ENCODE measurements around the gene KRTAP12-1.

Gene KRTAP12-1, protein sequence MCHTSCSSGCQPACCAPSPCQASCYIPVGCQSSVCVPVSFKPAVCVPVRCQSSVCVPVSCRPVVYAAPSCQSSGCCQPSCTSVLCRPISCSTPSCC

DNA sequence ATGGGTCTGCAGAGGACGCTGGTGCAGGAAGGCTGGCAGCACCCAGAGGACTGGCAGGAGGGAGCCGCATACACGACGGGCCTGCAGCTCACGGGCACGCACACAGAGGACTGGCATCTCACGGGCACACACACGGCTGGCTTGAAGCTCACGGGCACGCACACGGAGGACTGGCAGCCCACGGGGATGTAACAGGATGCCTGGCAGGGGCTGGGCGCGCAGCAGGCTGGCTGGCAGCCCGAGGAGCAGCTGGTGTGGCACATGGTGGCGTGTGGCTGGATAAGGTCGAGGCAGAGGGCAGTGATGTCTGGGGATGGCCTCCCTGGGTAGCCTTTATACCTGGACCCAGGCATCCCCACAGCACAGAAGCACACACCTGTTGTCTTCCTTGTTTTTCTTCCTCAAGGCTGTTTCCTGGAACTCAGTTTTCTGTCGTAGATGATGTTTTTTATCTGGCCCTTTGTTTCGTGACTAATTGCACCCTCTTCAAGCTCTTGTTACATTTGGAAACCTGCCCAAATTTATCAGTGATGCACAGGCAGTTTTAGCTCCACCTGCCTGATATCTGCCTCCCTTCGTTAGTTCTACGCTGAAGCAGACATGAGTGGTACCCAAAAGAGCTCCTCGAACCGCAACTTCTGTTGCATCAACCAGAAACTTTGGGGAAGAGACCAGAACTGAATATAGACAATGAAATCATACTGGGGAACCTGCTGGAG lies at the start of gene KRTAP12-1:
TSS of gene KRTAP12-1 (minus strand) at position 303 of the 719 bp plus-strand sequence. CDS start at position 263, 40 bp downstream.
- no peak for DNase-seq (ENCODE audit: low read depth in 2 of 2)

DNA sequence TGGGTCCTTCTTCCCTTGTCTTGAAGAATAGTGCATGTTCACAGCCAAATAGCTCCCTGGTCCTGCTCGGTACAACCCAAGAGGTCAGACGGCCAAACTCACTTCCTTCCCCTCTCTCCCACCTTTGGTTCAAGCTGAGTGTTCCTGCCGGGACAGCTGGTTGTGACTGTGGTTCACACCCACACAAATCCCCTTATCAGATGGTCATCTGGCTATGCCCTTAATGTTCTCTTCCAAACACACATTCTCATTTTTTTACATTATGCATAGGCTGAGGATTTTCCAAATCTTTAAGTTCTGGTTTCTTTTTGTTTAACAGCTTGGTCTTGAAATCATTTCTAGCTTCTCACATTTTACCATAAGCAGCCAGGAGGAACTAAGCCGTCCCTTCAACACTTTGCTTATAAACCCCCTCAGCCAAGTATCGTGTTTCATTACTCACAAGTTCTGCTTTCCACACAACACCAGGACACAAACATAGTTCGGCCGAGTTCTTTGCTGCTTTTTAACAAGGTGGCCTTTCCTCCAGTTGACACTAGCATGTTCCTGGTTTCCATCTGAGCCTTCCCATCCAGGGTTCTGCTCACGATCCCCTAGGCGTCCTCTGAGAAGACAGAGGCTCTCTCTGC lies 49.1 kb upstream of the KRTAP12-1 start:
- no peak for DNase-seq (ENCODE audit: low read depth in 2 of 2)

DNA sequence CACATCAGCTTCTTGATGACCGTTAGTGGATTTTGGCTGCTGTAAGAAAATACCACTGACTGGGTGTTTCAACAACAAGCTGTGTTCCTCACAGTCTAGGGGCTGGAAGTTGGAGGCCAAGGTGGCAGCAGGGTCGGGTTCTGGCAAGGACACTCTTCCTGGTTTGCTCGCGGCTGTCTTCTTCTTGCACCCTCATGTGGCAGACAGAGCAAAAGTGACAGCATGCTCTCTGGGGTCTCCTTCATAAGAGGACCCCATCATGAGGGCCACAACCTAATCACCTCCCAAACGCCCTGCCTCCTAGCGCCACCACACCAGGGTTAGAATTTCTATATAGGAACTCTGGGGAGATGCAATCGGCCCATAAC lies 48.0 kb upstream of the KRTAP12-1 start:
- no peak for DNase-seq (ENCODE audit: low read depth in 2 of 2)

DNA sequence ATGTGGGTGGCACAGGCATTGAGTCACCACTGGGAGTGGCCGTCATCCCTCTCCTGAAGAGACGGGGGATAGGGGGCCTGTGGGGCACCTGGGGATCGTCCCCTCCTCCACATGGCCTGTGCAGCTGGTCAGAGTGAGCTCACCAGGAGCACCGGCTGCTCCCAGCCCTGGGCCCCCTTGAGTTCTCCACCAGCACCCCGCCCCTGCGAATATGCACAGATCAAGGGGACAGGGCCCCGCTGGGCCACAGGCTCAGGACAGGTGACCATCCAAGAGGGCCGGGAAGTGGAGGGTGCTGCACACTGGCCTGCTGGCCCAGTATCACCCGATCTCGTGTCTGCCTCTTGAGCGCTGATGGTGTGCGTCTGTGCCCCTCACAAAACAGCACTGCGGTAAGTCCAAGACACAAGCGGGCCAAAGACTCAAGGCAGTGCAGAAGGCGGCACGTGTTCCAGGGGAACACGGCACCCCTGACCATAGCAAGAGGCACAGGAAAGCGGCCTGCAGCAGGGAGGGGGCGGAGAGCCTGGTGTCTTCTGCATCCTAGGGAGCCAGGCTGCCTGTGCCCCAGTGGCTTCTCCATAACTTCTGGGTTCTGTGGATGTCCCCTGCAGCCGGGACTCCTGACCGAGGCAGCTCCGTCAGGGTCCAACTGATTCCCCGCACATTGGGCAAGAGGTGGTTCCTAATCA lies 47.5 kb upstream of the KRTAP12-1 start:
- no peak for DNase-seq (ENCODE audit: low read depth in 2 of 2)

DNA sequence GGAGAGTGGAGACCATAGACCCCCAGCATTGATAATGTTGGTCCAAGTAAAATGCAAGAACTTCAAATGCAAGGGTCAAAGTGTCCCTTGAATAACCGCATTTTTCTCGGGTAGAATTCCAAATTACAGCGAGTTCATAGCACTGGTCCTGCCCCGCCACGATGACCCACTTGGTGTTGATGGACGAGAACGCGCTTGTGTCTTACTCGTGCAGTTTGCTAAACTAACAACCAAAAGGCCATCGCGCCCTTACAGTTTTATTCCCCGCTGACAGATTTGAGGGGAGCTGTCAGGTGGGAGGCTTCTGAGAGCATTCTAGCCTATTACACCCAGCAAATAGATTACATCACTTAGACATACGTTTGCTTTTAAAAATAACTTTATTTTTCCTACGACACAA lies 46.8 kb upstream of the KRTAP12-1 start:
- DNase-seq (ENCODE audit: low read depth in 2 of 2), result no peak

DNA sequence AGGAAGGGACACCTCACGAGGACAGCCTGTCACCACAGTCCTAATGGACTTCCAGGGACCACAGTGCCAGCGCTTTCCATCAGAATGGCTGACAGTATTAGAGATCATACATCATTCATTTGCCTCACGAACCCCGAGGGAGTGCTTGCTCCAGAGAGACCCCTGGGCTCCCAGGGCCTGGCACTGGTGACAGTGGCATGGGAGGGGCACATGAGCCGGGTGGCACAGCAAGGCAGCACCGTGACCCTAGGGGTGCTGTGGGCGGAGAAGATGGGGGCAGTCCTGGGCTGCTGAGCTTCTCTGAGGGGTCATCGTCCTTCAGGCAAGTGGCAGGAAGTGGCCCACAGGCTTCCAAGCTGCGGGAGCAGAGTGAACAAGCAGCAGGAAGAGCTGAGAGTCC lies 45.8 kb upstream of the KRTAP12-1 start:
- DNase-seq (ENCODE audit: low read depth in 2 of 2), result no peak

DNA sequence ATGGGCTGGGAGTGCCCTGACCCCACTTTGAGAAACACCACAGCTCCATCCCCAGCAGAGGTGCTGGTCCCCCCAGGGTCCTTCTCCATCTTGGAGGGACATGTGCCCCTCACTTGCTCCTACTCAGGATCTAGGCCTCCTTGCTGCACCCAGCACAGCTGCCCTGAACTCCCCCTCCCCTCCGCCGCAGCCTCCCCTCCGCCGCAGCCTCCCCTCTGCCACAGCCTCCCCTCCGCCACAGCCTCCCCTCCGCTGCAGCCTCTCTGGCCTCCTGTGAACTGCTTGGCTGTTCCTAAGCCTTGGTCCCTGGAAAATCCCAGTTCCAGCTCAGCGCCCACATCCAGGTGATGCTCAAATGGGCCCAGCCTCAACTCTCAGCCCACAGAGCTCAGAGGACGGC lies 45.4 kb upstream of the KRTAP12-1 start:
- DNase-seq (ENCODE audit: low read depth in 2 of 2), result no peak

DNA sequence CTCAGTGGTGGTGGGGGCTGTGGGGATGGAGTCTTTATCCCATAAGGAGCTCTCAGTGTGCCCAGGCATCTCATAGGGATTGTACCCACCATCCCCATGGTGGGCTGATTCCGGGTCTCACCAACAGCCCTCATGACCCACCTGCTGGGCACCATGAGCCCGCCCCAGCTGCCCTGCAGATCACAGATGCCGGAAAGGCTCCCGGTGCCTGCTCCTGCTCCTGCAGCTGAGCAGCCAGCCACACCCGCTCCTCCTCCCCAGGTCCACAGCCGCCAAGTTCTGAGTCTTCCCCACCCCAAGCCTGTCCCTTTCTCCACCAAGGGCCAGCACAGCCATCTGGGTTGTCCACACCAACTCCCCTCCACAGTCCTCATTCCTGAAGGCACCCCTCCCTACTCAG lies 44.9 kb upstream of the KRTAP12-1 start:
- no peak for DNase-seq (ENCODE audit: low read depth in 2 of 2)

DNA sequence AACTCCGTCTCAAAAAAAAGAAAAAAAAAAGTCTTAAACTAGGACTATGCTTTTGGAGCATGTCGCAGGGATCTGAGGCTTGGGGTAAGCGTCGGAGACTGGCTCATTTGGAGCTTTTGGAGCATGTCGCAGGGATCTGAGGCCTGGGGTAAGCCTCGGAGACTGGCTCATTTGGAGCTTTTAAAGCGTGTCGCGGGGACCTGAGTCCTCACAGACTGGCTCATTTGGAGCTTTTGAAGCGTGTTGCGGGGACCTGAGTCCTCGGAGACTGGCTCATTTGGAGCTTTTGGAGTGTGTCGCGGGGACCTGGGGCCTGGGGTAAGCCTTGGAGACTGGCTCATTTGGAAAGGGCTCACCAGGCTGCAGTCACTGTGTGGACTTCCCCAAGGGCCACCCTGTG lies 43.0 kb upstream of the KRTAP12-1 start:
- no peak for DNase-seq (ENCODE audit: low read depth in 2 of 2)

DNA sequence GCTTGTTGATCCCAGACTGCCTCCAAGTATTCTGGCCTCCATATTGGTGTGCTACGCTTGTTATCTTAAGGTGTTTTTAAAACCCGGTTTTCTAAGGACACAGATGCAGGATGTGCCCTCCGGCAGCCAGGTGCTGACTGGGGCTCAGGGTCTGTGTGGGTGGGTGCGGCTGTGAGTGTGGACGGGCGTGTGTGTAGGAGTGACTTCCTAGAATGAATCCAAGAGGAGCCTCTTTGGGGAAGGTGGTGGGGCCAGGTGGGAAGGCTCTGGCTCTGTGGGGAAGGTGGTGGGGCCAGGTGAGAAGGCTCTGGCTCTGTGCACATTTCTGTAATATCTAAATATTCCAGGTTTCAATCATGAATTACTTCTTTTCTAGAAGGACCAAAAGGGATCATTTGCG lies 42.2 kb upstream of the KRTAP12-1 start:
- no peak for DNase-seq (ENCODE audit: low read depth in 2 of 2)

DNA sequence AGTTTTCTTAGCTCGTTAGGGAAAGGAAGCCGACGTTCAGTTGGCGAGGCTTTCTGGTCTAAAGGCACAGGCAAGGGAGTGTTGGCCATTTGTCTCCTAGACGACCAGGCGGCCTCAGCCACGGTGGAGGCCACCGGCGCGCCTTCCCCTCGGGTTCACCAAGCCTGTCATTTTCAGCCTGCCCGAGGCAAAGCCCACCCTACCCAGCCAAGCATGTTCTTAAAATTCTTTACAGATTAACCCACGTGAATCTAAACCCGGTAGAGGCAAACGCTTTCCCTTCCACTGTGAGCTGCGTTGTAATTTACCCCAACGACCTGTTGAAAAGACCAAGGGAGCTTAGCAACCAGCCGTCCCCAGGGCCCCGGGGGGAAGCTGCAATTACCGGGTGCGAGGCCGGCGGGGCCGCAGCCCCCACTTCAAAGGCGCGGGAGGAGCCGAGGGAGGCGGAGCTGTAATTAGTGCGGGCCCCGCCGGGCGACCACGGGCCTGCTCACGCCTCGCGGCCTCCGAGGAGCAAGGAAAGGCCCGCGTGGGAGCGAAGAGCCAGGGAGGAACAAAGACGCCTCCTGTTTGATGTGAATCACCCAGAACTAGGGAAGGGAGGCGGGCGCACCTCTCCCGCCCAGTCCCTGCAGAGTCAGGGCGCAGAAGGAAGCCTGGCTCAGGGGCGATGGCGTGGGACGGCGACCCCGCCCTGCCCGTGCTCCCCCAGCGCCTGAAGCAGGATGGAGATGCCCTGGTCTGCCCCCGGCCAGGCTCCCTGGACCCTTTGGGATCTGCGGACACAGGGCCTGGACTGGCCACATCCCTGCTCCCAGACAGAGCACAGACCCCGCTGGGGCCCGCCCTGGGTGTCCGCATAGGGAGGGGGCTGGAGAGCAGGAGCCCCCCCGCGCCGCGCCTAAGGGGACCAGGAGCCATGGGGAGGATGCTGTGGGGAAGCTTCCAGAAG lies 41.5 kb upstream of the KRTAP12-1 start:
- DNase-seq (ENCODE audit: low read depth in 2 of 2), result no peak

DNA sequence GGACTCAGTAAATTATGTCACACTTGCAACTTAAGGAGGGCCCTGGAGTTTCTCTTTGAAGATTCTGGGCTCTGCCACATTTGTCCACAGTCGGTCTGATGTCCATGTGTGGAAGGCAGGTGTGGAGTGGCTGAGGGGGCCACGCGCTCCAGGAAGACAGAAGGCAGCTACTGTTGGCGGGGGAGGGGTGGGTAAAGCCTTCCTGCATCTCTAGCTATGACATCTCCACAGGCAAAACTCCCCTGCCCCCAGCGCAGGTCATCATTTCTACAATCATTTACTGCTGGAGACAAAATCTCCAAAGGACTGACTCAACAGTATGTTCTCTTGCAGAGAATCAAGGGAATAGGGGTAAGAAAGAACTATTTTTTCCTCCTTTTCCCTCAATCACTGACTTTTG lies 40.8 kb upstream of the KRTAP12-1 start:
- DNase-seq (ENCODE audit: low read depth in 2 of 2), result no peak

DNA sequence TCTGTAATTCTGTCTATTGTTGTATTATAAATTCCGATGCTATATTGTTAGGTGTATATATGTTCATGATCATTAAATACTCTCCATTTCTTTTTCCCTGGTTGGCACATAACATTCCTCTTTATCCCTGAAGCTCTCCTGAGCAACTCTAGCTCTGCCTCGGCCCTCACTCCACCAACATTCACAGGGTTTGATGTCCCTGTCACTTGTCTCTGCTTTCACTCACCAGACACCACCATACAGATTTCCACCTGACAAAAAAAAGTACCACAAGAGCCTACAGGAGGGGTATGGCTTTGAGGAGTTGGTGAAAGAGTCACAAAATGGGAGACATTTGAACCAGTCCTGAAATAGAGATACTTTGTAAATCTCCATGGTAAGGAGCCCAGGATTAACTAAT lies 38.2 kb upstream of the KRTAP12-1 start:
- no peak for DNase-seq (ENCODE audit: low read depth in 2 of 2)

DNA sequence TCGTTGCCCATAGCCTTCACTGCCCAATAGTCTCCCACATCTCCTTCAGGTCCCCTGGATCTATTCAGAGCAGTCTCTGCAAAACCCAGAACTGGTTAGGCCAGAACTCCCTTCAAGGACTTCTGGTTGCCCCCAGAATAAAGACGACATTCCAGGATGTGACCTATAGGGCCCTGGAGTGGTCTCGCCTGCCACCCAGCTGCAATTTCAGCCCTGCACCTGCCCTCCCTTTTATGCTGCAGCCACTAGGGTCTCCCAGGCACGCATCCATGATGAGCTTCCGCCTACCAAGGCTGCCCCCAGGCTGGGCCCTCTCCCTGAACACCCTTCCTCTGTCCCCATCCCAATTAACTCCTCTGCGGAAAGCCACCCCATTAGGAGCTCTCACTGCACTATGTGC lies 36.6 kb upstream of the KRTAP12-1 start:
- DNase-seq (ENCODE audit: low read depth in 2 of 2), result no peak

DNA sequence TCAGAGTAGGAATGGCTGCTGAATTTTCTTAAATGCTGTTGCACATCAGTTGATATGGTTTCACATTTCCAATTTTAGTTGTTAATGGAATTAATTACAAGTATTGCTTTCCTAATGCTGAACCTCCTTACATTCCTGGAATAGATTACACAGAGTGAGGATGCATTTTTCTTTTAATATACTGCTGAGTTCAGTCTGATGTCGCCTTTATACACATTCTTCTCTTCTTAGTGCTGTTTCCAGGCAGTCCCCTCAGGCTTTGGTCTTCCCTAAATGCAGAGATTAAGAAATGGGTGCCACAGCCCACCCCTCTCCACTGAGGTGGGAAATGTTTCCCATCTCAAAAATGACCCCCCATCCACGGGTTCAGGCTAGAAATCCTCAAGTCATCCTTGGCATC lies 36.1 kb upstream of the KRTAP12-1 start:
- DNase-seq (ENCODE audit: low read depth in 2 of 2), result no peak

DNA sequence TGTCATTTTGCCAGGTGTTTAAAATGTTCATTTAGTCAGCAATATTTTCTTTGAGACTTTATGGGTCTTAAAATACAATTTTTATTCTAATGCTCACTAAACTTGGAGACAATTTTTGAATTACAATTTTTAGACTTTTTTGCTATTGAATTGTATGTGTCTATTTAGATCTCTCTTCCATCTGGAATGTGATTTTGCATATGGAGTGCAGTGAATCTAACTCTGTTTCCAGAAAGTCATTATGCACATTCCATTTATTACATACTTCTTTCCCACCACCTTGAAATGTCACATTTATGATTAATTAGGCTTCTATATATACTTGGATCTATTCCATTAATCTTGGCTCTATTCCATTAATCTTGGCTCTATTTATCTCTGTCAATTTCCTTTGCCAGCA lies 35.0 kb upstream of the KRTAP12-1 start:
- DNase-seq (ENCODE audit: low read depth in 2 of 2), result no peak

DNA sequence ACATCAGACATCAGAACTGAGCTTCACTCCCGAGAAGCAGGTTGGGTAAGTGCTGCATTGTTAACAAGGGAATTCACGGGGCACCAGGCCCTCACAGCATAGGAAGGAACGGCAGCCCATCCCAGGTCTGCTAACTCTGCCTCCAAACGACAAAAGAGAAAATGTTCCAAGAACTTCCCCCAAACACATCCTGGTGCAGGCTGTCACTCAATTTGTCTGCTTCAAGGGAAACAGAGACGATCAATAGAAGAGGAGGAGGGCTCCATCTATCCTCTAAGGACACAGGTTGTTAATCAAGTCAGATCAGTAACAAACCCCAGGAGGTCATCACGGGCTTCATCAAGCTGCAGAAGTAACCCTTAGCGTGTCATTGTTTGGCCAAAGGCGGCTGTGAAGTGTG lies 32.9 kb upstream of the KRTAP12-1 start:
- no peak for DNase-seq (ENCODE audit: low read depth in 2 of 2)

DNA sequence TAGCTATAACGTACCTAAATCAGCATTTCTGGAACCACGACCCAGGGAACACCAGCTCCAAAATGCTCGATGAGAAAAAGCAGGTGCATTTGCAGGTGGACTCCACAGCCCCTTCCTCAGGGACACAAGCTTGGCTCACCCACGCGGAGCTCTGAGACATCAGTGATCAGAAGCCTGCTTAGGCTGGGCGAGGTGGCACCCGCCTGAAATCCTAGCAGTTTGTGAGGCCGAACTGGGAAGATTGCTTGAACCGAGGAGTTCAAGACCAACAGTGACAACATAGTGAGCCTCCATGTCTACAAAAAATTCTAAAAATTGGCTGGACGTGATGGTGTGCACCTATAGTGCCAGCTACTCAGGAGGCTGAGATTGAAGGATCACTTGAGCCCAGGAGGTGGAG lies 31.9 kb upstream of the KRTAP12-1 start:
- DNase-seq (ENCODE audit: low read depth in 2 of 2), result no peak

DNA sequence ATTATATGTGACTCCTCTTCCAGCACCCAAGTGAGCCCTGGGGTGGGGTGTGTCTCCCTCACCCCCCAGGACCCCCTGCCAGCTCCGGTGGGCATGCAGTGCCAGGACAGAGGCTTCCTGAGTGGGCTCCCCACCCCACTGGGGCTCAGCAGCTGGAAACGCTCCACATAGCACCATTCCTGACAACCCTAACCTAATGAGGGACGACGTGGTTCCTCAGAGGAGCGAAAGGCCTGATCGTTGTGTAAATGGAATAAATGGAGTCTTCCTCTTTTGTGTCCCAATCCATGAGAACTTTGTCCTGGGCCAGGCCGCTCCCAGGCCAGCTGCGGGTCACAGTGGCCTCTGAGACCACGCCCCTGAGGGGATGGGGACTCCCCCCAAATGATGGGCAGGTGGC lies 31.2 kb upstream of the KRTAP12-1 start:
- no peak for DNase-seq (ENCODE audit: low read depth in 2 of 2)

DNA sequence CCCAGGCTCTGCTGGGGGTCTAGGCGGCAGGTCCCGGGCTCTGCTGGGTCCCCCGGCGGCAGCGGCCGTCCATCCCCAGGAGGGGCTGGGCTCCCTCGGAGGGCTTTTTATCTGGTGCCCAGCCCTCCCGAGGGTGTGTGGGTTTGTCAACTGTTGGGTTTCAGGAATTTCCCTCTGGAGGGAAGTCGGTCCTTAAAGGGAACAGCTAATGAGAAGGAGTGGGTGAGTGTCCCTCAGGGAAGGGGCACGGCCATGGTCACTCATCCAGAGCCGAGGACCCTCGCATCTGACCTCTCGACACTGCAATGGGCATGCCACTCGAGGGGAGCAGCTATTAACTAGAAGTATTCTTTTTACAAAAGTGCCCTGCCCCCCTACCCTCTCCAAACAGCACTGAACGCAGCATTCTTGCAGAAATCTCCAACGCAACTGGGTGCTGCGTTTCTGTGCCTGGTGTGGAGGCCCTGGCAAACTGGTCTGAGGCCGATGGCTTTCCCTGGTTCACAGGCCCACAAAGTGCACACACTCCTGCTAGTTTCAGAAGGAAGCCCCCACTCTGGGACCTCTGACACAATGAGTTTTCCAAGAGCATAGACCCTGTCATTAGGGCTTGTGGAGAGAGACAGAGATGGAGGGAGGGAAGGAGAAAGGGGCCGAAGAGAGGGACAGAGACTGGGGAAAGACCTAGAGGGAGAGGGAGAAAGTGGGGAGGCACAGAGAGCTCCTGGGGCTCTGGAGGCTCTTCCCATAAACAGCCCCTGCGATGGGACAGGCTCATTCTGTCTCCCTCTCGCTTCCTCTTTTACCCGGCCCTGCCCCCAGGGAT lies 30.5 kb upstream of the KRTAP12-1 start:
- DNase-seq (ENCODE audit: low read depth in 2 of 2), result no peak

All from stimulated activated CD4-positive, alpha-beta T cell treated with anti-CD3 and anti-CD28 coated beads, Interleukin-4, amount 100 ng/mL, for 48 hours (primary cell).